NCI-H146 treated with DMSO at 0.1 percent for 48 hours (cell line): ENCODE measurements around the gene SYT3.
"Not testable (repeated sequence)": the region's sequence is repeated elsewhere in the genome, so short reads cannot be mapped to it uniquely, and the experiment has no call there.

Experiments
- DNase-seq: peaks from one replicate; lab custom pipeline; 2025; ENCODE audit not compliant: unreplicated experiment; lab: John Stamatoyannopoulos, UW

SYT3 gene

DNA sequence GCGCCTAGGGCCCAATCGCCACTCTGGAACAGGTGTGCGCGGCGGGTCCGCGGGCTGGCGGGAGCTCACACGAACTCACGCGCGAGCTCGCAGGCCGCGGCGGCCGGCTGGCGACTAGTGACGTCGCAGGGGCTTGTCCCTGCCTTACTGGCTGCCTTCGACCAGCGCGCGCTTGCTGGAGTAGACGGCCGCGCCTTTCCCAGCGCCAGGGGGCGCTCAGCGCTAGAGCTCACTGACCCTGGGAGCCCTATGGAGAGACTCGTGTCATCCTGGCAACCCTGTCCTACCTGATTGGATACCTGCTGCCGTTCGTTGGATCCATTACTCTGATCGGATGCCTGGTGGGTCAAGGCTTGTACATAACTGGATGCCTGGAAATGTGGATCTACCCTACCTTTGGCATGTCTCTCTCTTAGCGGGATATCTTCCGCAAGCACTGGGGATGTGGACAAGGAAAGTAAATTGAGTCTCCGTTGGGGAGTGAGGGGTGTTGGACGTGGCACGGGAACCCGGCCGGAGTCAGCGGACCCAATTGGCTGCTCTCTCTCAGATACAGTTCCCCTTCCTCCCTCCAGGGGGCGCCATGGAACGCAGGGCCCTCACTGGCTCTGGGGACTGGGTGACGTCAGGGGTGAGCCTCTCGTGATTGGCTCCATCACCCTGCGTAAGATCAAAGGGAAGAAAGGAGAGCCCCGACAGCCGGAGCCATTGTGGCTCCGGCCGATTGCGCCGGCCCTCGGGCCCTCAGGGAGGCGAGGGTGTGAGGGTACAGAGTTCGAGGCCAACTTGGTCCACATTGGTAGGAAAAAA lies 35.2 kb downstream of the SYT3 start:
- not testable (repeated sequence) for DNase-seq

DNA sequence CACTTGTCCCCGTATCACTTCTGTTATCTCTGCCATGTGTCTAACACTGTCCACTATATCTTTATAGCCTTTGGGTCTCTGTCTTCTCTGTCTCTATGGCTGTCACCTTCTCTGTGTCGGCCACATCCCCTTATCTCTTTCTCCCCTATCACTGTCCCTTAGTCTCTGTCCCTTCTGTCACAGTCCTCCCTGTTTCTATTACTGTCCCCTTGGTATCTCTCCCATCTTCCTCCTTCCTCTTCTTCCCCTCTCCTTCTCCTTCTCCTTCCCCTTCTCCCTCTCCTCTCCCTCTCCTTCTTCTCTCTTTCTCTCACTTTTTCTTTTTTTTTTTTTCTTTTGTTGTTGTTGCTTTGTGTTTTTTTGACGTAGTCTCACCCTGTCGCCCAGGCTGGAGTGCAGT lies 36.7 kb downstream of the SYT3 start:
- DNase-seq: no peak

GRCh38 chr19:50602496-50602895 lies 37.2 kb downstream of the SYT3 start:
- no peak for DNase-seq

- DNase-seq: no peak
Observed at GRCh38 chr19:50602089-50602422, 37.6 kb downstream of the SYT3 start.

- DNase-seq: no peak
Observed at GRCh38 chr19:50601407-50602088, 38.1 kb downstream of the SYT3 start.

GRCh38 chr19:50599427-50599826 lies 40.3 kb downstream of the SYT3 start:
- DNase-seq: no peak

DNA sequence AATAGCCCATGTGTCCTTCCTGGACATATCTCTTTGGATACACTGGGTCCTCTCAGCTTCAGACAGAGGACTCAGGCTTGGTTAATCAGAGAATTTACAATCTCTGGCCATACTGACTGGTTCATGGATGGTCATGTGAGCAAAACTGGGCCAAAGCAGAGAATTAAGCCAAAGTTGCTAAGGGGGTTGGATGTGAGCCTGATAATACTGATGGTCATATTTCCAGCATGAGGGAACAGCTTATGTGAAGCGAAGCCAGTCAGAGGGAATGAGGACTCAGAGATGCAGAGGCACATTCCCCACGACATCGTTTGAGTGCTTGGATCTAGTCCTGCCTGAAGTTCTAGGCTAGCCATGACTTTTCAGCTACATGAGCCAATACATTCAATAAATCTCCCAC lies 49.5 kb downstream of the SYT3 start:
- DNase-seq: no peak

DNA sequence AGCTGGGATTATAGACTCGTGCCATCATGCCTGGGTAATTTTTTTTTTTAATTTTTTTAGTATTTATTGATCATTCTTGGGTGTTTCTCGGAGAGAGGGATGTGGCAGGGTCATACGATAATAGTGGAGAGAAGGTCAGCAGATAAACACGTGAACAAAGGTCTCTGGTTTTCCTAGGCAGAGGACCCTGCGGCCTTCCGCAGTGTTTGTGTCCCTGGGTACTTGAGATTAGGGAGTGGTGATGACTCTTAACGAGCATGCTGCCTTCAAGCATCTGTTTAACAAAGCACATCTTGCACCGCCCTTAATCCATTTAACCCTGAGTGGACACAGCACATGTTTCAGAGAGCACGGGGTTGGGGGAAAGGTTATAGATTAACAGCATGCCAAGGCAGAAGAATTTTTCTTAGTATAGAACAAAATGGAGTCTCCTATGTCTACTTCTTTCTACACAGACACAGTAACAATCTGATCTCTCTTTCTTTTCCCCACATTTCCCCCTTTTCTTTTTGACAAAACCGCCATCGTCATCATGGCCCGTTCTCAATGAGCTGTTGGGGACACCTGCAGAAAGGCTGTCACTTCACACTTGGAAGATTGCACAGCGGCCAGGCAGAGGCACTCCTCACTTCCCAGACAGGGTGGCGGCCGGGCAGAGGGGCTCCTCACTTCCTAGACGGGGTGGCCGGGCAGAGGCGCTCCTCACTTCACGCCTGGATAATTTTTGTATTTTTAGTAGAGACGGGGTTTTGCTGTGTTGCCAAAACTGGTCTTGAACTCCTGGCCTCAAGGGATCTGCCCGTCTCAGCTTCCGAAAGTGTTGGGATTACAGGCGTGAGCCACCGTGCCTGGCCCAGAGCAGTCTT lies 57.7 kb downstream of the SYT3 start:
- not testable (repeated sequence) for DNase-seq

DNA sequence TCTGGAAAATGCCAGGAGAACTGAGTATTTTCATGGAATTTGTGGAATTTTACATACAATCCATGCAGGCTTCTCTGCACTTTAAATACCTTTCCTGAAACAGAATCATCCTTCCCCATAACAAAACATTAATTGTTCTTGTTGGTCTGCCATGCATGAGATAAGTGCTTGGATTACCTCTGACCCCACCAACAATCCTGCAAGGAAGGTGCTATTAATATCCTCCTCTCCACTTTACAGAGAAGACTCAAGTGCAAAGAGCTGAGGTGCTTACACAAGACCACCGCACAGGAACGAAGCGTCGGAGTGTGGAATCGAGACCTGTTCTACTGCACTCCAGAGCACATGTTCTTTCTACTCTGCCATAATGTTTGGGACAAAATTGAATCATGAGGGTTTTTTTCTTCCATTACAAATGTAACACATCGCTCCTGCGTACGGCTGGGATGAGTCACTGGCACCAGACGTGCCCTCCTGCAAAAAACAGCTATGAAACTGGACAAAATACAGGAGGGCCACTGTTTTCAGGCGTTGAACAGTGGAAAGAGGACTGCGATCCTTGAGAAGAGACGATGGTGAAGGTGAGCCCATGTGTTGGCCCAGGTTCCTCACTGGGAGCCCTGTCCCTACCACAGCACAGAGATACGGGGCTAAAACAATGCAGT lies 58.6 kb downstream of the SYT3 start:
- no peak for DNase-seq

- DNase-seq: no peak
Observed at GRCh38 chr19:50580240-50580639, 59.4 kb downstream of the SYT3 start.

- DNase-seq: not testable (repeated sequence)
Observed at GRCh38 chr19:50576769-50577168, 62.9 kb downstream of the SYT3 start.

GRCh38 chr19:50573741-50574461 lies 65.8 kb downstream of the SYT3 start:
- no peak for DNase-seq
